A673 (cell line): ENCODE data around the gene KIFAP3. TPM values are rescaled to one million over a fixed set of nuclear protein-coding genes. Genes with fewer than 3 reads are reported as not detected.

ENCODE experiments used
- total RNA-seq: library from RNA; stranded (reverse); gene quantifications from 2 replicates; pipeline ENCODE4 v1.2.3, GENCODE V29; 2021

The KIFAP3 gene
- total RNA-seq, 1 experiment from 2014 or later: 12.7 TPM

Other genes starting within 250 kb of the KIFAP3 start
- 5.0 and 5.3 TPM in 2 replicates for gene SCYL3, start 180.8 kb downstream of the KIFAP3 start, total RNA-seq
- gene NTMT2, start 71.3 kb upstream of the KIFAP3 start, total RNA-seq: not detected in 2 replicates